NCI-H2196 treated with DMSO at 0.1 percent for 48 hours (cell line): ENCODE measurements around the gene ATP2A3.
A peak's percentile ranks its signal among the peaks of the same experiment; 100 is the strongest.

Source experiments
- DNase-seq: peaks from one replicate; lab custom pipeline; 2025; ENCODE audit not compliant: unreplicated experiment; lab: John Stamatoyannopoulos, UW

ATP2A3 gene

DNA sequence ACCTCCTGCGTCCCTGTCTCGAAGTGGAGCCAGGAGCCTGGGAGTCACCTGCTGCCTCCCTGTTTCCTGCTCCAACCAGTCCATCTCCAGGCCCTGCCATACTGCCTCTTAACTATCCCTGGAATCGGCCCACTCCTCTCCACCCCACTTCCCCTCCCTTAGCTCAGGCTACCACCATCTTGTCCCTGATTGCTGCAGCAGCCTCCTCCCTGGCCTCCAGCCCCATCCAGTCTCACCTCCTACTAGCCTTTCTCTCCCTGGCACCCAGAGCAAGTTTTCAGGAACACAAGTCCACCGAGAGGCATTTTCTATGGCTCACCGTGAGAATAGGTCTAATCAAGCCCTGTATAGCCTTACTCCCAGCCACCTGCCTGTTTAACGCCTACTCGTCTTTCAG is 70.5 kb downstream of the ATP2A3 start:
- DNase-seq = no peak

DNA sequence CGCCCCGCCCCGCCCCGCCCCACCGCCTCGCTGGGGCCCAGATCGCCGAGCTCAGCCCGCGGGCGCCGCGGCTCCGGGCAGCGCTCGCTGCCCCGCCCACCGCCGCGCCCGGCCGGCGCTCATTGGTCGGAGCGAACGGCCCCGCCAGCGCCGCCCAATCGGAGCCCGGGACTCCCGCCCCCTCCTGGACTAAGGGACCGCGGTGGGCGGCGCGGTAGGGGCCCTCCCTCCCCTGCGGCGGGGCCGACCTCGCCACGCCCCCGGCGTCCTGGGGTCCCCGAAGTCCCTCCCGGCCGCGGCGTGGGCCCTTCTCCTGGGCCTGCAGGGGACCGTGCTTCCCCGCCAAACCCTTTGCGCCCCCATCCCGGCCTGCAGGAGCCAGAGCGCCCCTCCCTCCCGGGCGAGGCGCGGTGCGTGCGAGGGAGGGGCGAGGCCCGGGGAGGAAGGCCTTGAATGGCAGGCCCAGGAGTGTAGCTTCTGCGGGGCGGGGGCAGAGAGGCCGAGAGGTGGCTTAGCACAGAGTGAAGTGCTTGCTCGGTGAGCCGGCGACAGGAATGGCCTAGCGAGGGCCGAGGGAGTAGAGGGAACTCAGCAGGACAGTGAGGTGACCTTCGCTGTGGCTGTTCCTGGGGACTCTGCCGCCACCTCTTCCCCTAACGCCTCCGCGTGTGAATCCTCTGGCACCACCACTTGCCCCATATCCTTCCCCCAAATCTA is 71.1 kb downstream of the ATP2A3 start, which contains the start of gene CAMKK1:
CAMKK1 (minus strand) TSS at position 51 of the 717 bp plus-strand sequence. CDS start 7,366 bp downstream, outside the sequence.
- DNase-seq = peak; percentile 46

DNA sequence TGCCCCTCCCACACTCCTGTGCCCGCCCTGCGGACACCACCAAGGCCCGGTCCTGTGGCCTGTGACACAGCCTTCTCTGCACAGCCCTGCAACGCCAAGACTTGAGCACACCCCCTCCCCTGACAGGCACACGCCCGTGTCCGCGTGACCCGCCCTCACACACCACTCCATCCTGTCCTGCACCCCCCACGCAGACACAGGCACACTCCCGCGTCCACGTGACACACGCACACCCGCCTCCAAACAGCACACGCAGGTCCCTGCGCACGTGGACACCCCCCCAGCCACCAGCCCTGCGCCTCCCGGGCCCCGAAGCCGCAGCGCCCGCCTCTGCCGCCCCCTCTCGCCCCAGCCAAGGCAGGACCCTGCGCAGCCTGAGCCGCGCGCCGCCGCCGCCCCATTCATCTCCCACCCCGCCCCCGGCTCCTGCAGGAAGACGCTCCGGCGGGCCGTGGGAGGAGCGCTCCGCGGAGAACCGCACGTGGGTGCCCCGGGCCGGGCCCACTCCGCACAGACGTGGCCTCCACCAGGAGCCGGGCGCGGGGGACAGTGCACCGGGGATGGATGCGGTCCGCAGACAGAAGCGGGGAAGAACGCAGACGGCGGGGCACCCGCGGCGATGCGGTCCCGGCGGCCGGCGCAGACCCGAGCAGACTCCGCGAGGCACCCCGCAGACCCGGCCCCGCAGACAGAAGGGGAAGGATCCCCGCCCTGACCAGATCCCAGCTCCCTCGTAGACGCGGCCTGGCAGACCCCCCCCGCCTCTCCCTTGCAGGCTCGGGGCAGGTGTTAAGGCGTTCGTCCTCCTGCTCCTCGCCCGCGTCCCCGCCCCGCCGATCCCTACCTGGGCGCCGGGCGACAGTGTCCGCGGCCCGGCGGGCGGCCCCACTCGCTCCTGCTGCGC is 71.9 kb downstream of the ATP2A3 start:
- DNase-seq = no peak

DNA sequence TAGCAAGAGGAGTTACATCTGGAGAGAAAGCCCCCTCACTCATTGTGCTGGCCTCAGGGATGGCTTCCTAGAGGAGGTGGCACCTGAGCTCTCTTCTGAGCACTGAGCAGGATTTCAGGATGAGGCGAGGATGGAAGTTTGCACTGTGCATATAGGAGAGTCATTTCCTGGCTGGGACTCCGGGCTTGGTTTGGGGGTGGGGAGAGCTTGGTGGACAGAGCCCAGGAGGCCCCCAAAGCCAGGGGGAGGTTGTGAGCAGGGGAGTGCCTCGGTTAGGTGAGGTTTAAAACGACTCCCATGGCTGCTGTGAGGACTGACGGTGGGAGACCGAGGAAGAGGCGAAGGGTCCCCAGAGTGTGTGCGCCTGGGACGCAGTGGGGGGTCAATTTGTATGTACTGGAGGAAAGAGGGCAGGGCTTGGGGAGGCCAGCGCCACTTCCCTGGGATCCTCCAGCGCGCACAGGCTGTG is 72.6 kb downstream of the ATP2A3 start:
- no peak for DNase-seq

DNA sequence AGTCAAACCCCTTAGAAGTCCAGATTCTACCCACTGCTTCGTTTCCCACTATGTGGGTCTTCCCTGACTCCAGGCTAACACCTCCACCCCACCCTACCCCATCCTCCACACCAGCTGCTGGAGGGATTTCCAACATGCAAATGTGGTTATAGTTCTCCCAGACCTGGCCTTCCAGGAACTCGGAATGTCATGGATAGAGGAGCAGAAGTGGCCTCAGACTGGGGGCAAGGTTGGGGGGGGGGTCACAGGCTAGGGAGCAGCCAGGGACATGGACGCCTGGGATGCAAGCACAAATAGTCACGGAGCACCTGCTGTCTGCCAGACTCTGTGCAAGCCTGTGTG is 73.4 kb downstream of the ATP2A3 start:
- no peak for DNase-seq

DNA sequence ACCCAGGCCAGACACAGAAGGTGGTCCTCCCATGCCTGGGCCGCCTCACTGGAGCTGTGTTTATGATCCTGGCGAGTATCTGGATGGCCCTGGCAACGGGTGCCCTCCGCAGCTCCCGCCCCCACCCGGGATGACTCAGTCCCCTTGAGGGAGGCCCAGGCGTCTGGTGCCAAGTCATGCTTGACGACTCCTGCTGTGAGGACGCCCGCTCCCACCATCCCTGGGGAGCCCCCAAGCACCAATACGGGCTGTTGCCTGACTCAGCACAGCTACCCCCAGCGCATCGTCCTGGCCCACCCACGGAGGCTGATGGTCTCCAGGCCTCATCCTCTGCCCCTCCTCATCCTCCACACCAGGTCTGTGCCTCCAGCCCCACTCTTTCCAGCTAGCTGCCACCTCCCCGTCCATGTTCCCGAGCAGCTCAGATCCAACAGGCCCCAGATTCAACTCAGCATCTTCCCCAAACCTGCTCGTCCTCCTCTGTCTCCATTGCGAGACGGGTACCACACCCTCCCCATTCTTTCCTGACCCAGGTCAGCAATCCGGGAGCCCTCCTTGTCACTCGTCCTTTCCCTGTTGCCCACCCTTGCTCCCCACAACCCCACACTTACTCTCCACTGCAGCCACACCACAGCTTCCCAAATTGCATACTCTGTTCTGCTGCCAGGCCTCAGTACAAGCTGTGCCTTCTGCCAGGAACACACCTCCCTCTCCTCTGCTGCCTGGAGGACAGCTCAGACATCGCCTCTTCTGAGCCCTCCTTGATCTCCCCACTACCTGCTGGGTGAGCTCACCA is 74.0 kb downstream of the ATP2A3 start:
- no peak for DNase-seq

DNA sequence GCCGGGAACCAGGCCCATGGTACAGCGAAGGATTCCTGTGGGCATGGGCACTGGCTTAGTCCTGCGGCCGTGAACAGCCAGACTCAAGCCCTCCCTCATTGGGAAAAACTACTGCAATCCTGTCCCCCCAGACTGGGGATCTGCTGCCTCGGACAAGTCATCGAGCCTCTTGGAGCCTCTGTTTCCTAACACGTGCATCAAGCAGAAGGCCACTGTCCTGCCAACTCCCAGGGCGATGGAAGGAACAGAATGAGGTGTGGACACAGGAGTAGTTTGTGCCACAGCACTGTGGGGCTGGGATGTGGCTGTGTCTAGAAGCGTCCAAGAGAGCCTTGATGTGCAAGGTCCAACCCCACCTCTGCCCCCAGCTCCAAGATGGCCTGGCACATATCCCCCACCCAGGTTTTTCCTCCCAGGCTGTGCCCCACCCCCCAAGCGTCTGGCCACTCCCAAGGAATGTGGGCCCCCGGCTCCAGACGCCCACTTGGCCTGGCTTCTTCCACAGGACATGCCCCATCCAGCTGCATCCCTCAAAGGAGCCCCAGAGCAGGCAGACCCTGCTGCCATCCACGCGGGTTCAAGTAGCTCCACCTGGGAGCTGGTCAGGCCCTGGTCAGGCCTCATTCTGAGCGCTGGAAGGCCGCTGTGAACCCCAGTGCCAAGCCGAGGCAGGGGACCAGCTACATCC is 74.8 kb downstream of the ATP2A3 start:
- DNase-seq = no peak

DNA sequence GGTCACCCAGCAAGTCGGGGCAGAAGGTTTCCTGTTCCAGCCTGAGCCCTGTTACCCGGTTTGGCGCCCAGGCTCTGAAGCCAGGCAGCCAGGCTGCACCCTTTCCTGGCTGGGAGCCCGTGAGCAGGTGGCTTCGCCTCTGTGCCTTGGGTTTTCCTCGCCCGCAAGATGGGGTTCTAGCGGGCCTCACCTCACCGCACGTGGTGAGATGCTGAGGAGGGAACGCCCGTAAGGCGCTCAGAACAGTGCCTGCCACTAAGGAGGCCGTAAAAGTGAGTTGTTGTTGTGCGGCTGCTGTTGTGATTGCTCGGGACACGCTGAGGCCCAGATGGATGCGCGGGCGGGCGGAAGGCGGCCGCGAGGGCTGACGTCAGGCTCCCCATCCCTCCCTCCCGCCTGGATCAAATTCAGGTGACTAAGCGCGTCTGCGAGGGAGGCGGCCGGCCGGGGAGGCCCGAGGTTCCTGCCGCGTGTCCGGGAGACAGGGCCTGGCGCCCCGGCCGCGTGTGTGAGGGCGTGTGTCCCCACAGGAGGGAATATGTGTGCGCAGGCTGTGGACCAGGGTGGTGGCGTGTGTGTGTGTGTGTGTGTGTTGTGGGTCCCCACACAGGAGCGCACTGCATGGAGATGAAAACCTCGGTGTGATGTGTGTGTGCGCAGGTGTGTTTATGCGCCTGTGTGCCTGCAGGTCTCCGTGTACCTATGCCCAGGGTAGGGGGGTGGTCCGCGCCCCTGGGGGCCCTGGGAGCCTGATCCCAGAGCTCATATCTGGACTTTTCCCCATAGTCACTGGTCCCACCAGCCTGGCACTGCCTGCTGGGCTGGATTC is 75.7 kb downstream of the ATP2A3 start:
- peak; percentile 58 for DNase-seq

DNA sequence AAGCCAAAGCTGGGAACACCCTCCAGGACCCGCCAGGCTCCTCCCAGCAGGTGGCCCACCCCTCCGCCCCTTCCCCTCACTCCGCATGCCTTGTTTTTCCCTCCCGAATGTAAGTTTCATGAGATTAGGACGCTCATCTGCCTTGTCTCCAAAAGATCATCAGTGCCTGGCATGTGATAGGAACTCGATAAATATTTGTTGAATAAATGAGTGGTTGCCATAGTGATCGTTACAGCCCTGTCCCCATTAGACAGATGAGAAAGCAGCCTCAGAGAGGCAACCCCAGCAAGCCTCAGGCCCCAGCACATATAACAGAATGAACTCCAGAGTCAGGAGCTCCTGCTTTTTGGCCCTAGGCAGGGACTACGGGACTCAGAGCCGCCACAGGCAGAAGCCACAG is 76.4 kb downstream of the ATP2A3 start:
- DNase-seq = no peak

DNA sequence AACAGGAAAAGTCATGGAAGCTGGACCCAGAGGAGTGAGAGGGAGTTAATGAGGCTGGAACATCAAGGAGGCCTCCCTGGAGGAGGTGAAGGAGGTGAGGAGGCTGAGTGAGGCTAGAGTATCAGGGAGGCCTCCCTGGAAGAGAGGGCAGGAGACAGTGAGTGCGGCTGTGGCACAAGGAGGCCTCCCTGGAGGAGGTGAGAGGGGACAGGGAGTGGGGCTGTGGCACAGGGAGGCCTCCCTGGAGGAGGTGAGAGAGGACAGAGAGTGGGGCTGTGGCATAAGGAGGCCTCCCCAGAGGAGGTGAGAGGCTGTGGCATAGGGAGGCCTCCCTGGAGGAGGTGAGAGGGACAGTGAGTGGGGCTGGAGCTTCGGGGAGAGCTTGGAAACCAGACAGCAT is 76.8 kb downstream of the ATP2A3 start:
- no peak for DNase-seq

DNA sequence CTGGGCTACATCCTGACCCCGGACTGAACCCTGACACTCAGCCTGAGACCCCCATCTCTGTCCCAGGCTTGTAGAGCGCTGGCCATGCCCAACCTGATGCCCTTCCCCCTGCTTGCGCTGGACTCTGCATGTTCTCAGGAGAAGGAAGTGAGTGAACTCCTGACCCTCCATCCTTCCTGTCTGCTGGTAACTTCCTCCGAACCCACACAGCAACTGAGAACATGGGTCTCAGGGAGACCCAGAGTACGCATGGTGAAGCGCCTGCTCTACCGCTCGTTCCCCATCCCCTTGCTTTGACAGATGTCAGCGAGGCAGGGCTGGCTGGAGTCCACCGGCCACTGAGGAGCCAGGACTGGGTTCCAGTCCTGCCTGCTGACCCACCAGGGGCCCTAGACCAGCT is 77.5 kb downstream of the ATP2A3 start:
- DNase-seq = no peak

DNA sequence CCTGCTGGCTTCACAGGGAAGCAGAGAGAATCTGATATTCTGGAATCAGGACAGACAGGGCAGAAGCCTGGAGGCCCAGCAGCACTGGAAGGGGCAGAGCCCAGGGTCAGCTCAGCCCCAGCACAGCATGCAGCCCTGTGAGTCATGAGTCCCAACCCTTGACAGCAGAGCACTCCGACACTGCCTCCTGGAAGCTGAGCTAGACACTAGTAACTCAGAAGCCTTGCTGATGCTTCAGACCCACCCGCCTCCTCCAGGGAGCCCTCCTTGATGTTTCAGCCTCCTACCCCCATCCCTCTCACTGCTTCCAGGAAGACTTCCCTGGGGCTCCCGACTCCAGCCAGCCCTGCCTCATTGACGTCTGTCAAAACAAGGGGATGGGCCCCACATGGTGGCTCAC is 78.3 kb downstream of the ATP2A3 start:
- DNase-seq = no peak

DNA sequence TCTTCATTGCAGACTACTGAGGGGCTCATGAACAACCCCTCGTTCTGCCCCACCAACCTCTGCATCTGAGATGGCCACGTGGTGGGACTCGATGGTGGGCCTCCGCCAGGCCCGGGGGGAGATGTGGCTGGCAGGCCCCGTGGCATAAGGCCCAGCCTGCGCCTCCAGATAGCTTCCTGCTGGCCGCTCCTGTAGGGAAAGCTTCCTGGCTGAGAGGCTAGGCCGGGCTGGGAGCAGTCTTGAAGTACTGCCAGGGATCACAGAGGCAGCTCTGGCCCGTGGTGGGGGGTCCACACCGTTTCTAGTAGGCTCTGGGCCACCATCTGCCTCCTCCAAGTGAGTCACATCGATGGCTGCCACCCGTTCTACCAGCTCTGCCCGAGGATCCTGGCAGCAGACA is 79.0 kb downstream of the ATP2A3 start:
- DNase-seq = no peak

DNA sequence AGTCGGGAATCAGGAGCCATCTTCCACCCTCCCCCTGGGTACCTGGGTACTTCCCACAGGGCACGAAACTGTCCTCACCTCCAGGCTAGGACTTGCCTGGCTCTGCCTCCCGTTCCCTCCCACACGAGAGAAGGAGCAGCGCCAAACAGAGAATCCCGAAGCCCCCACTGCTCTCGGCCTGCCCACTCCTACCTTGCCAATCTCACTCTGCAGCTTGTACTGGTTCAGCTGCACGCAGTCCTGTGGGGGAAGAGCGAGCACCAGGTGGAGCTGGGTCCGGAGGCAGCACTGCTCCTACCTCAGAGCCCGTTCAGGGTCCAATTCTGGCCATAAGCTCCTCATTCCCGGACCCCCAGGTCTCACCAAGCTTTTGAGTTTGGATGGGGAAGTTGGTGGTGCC is 80.0 kb downstream of the ATP2A3 start:
- DNase-seq = no peak

DNA sequence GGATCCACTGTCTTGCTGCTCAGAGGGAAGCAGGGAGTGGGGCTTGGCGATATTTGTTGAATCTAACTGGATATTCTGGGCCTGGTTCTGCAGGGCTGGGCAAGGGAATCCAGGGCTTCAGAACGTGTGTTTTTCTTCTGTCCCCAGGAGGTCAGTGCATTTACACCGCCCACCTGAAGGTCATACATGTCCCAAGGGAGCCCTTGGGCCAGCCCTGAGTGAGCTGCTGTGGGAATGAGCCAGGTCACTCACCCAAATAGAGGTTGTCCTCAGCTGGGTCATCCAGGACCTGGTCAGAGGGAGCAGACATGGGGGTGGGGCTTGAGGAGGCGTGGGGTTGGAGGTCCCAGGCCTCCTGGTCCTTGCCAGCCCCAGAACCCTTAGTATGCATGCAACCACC is 82.0 kb downstream of the ATP2A3 start:
- DNase-seq = no peak

DNA sequence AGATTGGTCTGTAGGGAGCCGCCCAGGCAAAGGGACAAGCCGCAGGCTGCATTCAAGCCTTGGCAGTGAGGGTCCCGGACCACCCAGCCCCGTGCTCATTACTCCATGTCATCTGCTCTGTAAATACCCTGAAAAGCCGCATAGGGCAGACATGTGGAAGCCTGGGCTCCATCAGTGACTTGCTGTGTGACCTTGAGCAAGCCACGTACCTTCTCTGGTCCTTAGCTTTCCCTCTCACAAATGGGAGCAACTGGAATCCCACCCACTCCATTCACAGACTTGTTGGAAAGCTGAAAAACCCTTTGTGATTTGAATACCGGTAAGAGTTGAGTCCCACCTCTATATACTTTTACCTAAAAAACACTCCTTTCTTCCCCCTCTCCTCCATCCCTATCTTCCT is 83.3 kb downstream of the ATP2A3 start:
- no peak for DNase-seq

DNA sequence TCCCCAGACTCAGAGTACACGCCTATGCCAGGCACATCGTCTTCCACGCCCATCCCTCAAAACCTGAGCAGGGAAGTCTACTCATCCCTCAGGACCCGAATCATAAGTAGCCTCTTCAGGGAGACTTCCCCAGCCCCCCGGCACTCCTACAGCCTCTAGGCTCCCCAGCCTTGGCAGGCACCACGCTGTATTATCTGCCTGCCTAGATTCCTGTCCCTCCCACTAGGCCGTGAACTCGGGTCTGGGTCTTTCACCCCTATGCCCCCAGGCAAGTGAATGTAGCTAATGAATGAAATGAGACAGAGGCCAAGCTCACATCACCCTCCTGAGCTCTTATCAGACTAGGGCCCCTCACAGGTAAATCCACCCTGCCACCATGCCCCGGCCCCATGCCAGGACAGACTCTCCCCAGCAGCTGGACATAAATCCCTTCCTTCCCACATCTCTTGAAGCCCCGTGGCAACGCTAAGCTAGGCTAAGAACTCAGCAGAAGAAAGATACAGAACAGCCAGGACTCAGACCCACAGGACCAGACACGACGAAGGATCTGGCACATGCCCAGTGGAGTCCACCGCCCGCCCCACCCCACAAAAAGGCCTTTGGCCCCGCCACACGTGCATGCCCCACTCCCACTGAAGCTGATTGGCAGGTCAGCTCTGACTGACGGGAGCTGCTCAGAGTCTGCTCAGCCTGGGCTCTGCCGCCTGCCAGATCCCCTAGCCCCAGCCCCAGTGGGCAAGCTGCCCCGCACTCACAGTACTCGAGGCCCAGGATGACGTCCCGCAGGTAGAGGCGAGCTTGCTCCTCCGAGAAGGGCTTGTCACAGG is 84.4 kb downstream of the ATP2A3 start:
- DNase-seq = no peak

DNA sequence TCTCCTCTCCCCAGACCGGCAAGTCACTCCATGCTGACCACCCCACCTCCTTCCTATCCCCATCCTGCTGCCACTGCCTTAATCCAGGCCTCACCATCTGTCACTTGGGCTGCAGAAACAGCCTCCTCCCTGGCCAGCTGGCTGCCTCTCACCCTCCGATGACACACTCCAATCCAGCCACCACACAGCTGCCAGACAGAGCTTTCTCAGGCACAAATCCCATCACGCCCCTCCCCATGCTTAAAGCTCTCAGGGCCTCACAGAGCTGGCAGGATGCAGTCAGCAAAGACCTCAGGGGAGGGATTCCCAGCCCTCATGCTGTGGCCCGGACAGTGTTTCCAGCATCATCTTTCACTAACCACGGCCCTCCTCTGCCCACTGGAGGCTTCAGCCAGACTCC is 85.1 kb downstream of the ATP2A3 start:
- no peak for DNase-seq

DNA sequence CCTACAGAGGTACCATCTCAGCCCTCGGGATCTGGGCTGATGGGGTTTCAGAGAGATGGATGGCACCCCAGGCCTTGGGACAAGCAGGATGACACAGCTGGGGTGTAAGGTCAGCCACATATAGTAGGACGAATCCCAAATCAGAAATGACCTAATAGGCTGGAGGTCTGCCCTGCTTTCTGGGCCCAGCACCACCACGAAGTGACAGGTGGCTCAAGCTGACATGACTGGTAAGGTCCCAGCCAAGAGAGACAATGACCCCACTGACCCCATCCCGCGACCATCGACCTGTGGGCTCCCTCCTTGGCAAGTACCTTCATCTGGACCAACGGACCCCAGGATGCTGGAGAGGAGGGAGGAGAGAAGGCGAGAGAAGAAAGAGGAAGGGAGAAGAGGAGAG is 87.0 kb downstream of the ATP2A3 start:
- DNase-seq = no peak
